Neural cell (in vitro differentiated cells): Measurements from ENCODE around the gene ADSS1. TPM values are rescaled to one million over a fixed set of nuclear protein-coding genes. Genes with fewer than 3 reads are reported as not detected.

ENCODE experiments used
- H2AFZ ChIP-seq: fragments of 200-600, 300-800 bp; sonication (generic), shearing (Covaris generic); 2 replicates; pipeline ENCODE4 v1.6.0; 2014; ENCODE audit warnings: low read depth, mild to moderate bottlenecking, antibody characterized with exemption, low read length, moderate library complexity
- H3F3A ChIP-seq: fragments of 200-600 bp; shearing (Covaris generic); 2 replicates; pipeline ENCODE4 v1.6.1; 2016; ENCODE audit warnings: mild to moderate bottlenecking, moderate library complexity, mixed read lengths, antibody characterized with exemption, low read length; ENCODE audit not compliant: insufficient read depth, poor library complexity, severe bottlenecking
- H3K27ac ChIP-seq: fragments of 200-600, 300-800 bp; sonication (generic), shearing (Covaris generic); 2 replicates; pipeline ENCODE4 v1.5.1; 2014; ENCODE audit warnings: mild to moderate bottlenecking, low read length, moderate library complexity
- H3K27me3 ChIP-seq: fragments of 300-800, 200-600 bp; sonication (generic), shearing (Covaris generic); 2 replicates; pipeline ENCODE4 v1.6.0; 2014; ENCODE audit warnings: mild to moderate bottlenecking, low read depth, low read length, moderate library complexity; ENCODE audit not compliant: insufficient read depth
- H3K36me3 ChIP-seq: fragments of 300-800, 200-600 bp; sonication (generic), shearing (Covaris generic); 2 replicates; pipeline ENCODE4 v1.5.1; 2014; ENCODE audit warnings: mild to moderate bottlenecking, antibody characterized with exemption, low read length, moderate library complexity; ENCODE audit not compliant: insufficient read depth
- H3K4me2 ChIP-seq: fragments of 300-800, 200-600 bp; sonication (generic), shearing (Covaris generic); 2 replicates; pipeline ENCODE4 v1.6.0; 2014; ENCODE audit warnings: mild to moderate bottlenecking, low read length
- H3K4me3 ChIP-seq: fragments of 300-800, 200-600 bp; sonication (generic), shearing (Covaris generic); 2 replicates; pipeline ENCODE4 v1.5.1; 2014; ENCODE audit warnings: mild to moderate bottlenecking, low read length, moderate library complexity
- H3K79me2 ChIP-seq: fragments of 200-600 bp; shearing (Covaris generic); replicated peaks from 2 replicates; pipeline ENCODE4 v1.6.0; 2014; ENCODE audit warnings: mild to moderate bottlenecking, low read length, moderate library complexity; ENCODE audit not compliant: insufficient read depth
- H3K9ac ChIP-seq: fragments of 300-800, 200-600 bp; sonication (generic), shearing (Covaris generic); 2 replicates; pipeline ENCODE4 v1.6.1; 2016; ENCODE audit warnings: mild to moderate bottlenecking, low read length, mixed read lengths
- H3K9me2 ChIP-seq: fragments of 200-600 bp; shearing (Covaris generic); 2 replicates; pipeline ENCODE4 v1.6.1; 2016; ENCODE audit warnings: mild to moderate bottlenecking, low read length, mixed read lengths; ENCODE audit not compliant: insufficient read depth
- H3K9me3 ChIP-seq: fragments of 200-600, 300-800 bp; sonication (generic), shearing (Covaris generic); 2 replicates; pipeline ENCODE4 v1.6.1; 2016; ENCODE audit warnings: mild to moderate bottlenecking, mixed run types, low read length, moderate library complexity, mixed read lengths
- H4K20me1 ChIP-seq: fragments of 200-600 bp; shearing (Covaris generic); 2 replicates; pipeline ENCODE4 v1.6.1; 2016; ENCODE audit warnings: mild to moderate bottlenecking, mixed run types; ENCODE audit not compliant: insufficient read depth
- CTCF ChIP-seq: fragments of 450-650 bp; IDR thresholded peaks from 2 replicates; pipeline ENCODE4 v1.5.1; 2014; ENCODE audit warnings: antibody characterized with exemption, mild to moderate bottlenecking, moderate library complexity; ENCODE audit not compliant: poor library complexity, severe bottlenecking
- EP300 ChIP-seq: fragments of 450-650 bp; conservative IDR thresholded peaks from 2 replicates; pipeline ENCODE4 v1.6.1; 2014; ENCODE audit warnings: antibody characterized with exemption, mild to moderate bottlenecking, moderate library complexity; ENCODE audit not compliant: poor library complexity, severe bottlenecking
- EZH2 ChIP-seq: fragments of 200-600, 300-800 bp; shearing (Covaris generic), sonication (generic); IDR thresholded peaks from 2 replicates; pipeline ENCODE4 v1.6.1; 2014; ENCODE audit warnings: antibody characterized with exemption, low read length, borderline replicate concordance, mild to moderate bottlenecking; ENCODE audit not compliant: insufficient read depth, poor library complexity, severe bottlenecking
- MXI1 ChIP-seq: fragments of 450-650 bp; conservative IDR thresholded peaks from 2 replicates; pipeline ENCODE4 v1.6.1; 2014; ENCODE audit warnings: antibody characterized with exemption, mild to moderate bottlenecking; ENCODE audit not compliant: poor library complexity, severe bottlenecking
- POLR2AphosphoS5 ChIP-seq: IDR thresholded peaks from 2 replicates; pipeline ENCODE4 v1.6.1; 2012
- RAD21 ChIP-seq: fragments of 450-650 bp; conservative IDR thresholded peaks from 2 replicates; pipeline ENCODE4 v1.6.1; 2014; ENCODE audit warnings: antibody characterized with exemption, mild to moderate bottlenecking, moderate library complexity
- REST ChIP-seq: IDR thresholded peaks from 2 replicates; pipeline ENCODE4 v1.6.1; 2012; ENCODE audit warnings: borderline replicate concordance
- SMC3 ChIP-seq: fragments of 450-650 bp; conservative IDR thresholded peaks from 2 replicates; pipeline ENCODE4 v1.6.1; 2014; ENCODE audit warnings: antibody characterized with exemption, mild to moderate bottlenecking, moderate library complexity; ENCODE audit not compliant: poor library complexity
- TAF1 ChIP-seq: IDR thresholded peaks from 2 replicates; pipeline ENCODE4 v1.6.1; 2012; ENCODE audit warnings: low read depth
- polyA plus RNA-seq: library from polyadenylated mRNA; depleted of rRNA; stranded (reverse); fragments of >200 nt; gene quantifications from 2 replicates; pipeline ENCODE4 v1.2.3, GENCODE V29; 2014

The ADSS1 gene
- polyA plus RNA-seq, 1 donor from 2014 or later = 4.3 TPM

- Histone ChIP-seq H3K4me3 (no peak overlapping the region), H3K4me2 (no peak overlapping the region), H3K79me2 (no peaks in the 10 kb centered on the region), H3K9me3 (no peaks in the 10 kb centered on the region), H3K27me3 (no peaks in the 10 kb centered on the region), H3K36me3 (no peaks in the 10 kb centered on the region), H3K27ac (no peak overlapping the region), H3F3A (no peaks in the 10 kb centered on the region), H3K9ac (no peak overlapping the region), H4K20me1 (no peaks in the 10 kb centered on the region), H3K9me2 (no peaks in the 10 kb centered on the region), H2AFZ (no peak overlapping the region)
- TF ChIP-seq EZH2 (no peak), EP300 (no peak), TAF1 (no peak), SMC3 (no peak), RAD21 (no peak), POLR2AphosphoS5 (no peak), CTCF (no peak), REST (no peak), MXI1 (no peak)
Observed at GRCh38 chr14:104730487-104730886, 6.5 kb downstream of the ADSS1 start.

GRCh38 chr14:104731320-104732294 is 7.6 kb downstream of the ADSS1 start:
- Histone ChIP-seq H3K9me3 (no peaks in the 10 kb centered on the region), H3K4me3 (no peak overlapping the region), H2AFZ (no peak overlapping the region), H3K9me2 (no peaks in the 10 kb centered on the region), H4K20me1 (no peaks in the 10 kb centered on the region), H3K27me3 (no peaks in the 10 kb centered on the region), H3F3A (no peaks in the 10 kb centered on the region), H3K79me2 (no peaks in the 10 kb centered on the region), H3K4me2 (no peak overlapping the region), H3K27ac (no peak overlapping the region), H3K9ac (no peak overlapping the region), H3K36me3 (no peaks in the 10 kb centered on the region)
- TF ChIP-seq CTCF (no peak), TAF1 (no peak), SMC3 (no peak), EZH2 (no peak), RAD21 (no peak), MXI1 (no peak), REST (no peak), POLR2AphosphoS5 (no peak), EP300 (no peak)
